ENCODE results near the gene CLCNKB. TPM values are rescaled to one million over a fixed set of nuclear protein-coding genes. Genes with fewer than 3 reads are reported as not detected.

Gene CLCNKB
- total and polyA plus RNA-seq, 12 donors, result 0.57 to 3.4 (median 2.0) TPM

DNA sequence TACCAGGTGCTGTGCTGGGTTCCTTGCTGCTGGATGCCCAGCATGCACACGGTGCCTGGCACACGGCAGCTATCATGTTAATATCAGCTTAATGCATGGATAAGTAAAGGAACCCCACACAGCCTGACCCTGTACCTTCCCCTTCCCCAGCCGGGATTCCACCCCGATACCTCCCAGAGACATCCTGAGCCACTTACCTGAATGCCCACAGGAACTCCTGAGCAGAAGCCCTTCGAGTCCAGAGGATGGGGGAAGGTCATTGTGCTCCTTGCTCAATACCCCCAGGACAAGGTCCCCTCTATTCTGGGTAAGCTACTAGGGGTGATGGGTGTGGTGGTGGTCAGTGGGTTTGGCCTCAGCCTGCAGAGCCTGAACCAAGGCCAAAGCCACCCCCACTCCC, 28.5 kb downstream of the CLCNKB start:
- 78 to 81% methylated on average over 5 of the region's 5 CpGs for WGBS, 2 donors
- Histone ChIP-seq H3K27me3 (peaks cover 0 to 35% (median 6%) of the 10 kb centered on the region in 7 donors), H3K4me1 (peaks cover 19 to 63% (median 38%) of the 10 kb centered on the region in 9 donors), H3K27ac (no peak overlapping the region), H3K9me3 (no peaks in the 10 kb centered on the region), H3K36me3 (no peaks in the 10 kb centered on the region), H3K4me3 (no peak overlapping the region)
- no peak for TF ChIP-seq CTCF (IDR thresholded peaks at IDR 0.05)
- DNase-seq, result no peak
- intact Hi-C loops (cut with DNase I), result loop anchor here in 3 of 10 donors (5.0 to 10.0 kb wide), 2 partner anchors 293 to 295 kb away; partner anchors contain the start of gene SZRD1 (in 3 of the 3)
- ATAC-seq, result no peak

GRCh38 chr1:16072616-16073484, 29.3 kb downstream of the CLCNKB start:
- intact Hi-C loops (cut with DNase I), result loop anchor here in 3 of 10 donors (5.0 to 10.0 kb wide), 2 partner anchors 292 to 294 kb away; partner anchors contain the start of gene SZRD1 (in 3 of the 3)

DNA sequence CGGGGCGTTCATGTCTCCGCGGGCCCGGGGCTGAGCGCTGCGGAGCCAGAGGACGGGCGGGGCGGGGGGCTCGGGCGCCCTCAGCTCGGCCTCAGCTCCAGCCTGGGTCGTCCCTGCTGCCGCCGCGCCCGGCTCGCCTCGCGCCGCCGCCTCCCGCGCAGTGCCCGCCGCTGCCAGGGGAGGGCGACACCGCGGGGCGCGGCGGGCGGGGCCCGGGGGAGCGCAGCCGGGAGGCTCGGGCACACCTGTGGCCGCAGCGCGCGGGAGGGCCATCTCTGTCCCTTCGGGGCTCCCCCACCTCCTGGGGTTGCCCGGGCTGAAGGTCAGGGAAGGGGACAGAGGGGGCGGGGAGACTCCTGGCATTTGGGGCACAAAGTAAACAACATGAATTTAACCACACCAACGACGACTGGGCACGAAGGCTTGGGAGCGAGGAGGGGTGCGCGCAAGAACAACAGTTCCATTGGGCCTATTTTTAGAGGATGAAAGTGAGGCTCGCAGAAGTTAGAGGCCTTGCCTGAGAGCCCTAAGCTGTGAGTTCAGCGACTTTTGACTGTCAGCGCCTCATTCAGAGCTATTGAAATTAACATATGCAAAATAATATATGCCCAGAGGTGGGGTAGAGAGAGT, 30.0 kb downstream of the CLCNKB start, which contains the start of gene FAM131C:
TSS of gene FAM131C (minus strand) at position 162 of the 630 bp plus-strand sequence. CDS start 209 bp downstream, outside the sequence.
- Histone ChIP-seq H3K4me1 (peaks cover 7 to 50% (median 31%) of the 10 kb centered on the region in 9 donors), H3K36me3 (no peaks in the 10 kb centered on the region), H3K27ac (no peak within 1 kb of the TSS), H3K4me3 (peak within 1 kb of the TSS; percentile 18 to 48 (median 40)), H3K9me3 (no peaks in the 10 kb centered on the region), H3K27me3 (peaks cover 0 to 35% (median 6%) of the 10 kb centered on the region in 7 donors)
- TF ChIP-seq CTCF (IDR thresholded peaks at IDR 0.05), result peak in 8 of 9 donors; percentile 11 to 72 (median 34)
- 3% methylated on average over 31 to 54 of the region's 54 CpGs for WGBS, 2 donors
- ATAC-seq, result peak in 2 of 8 donors; percentile 19 to 42
- intact Hi-C loops (cut with DNase I), result loop anchor here in 3 of 10 donors (5.0 to 10.0 kb wide), 2 partner anchors 291 to 294 kb away; partner anchors contain the start of gene SZRD1 (in 3 of the 3)
- DNase-seq, result no peak

More at GRCh38 chr1:16072616-16073484, 29.3 kb downstream of the CLCNKB start:
- peaks cover 0 to 35% (median 6%) of the 10 kb centered on the region in 7 donors for H3K27me3 ChIP-seq
- WGBS, 2 donors, result 7 to 13% methylated on average over 36 to 49 of the region's 49 CpGs
- TF ChIP-seq CTCF (IDR thresholded peaks at IDR 0.05), result peak in 1 of 9 donors; percentile 14
- H3K36me3 ChIP-seq, result no peaks in the 10 kb centered on the region
- DNase-seq (no peak), ATAC-seq (no peak)
- peaks cover 13 to 58% (median 38%) of the 10 kb centered on the region in 9 donors for H3K4me1 ChIP-seq
- no peak overlapping the region for H3K27ac ChIP-seq
- H3K4me3 ChIP-seq, result peak overlapping the region; percentile 18 to 48 (median 40)
- H3K9me3 ChIP-seq, result no peaks in the 10 kb centered on the region

DNA sequence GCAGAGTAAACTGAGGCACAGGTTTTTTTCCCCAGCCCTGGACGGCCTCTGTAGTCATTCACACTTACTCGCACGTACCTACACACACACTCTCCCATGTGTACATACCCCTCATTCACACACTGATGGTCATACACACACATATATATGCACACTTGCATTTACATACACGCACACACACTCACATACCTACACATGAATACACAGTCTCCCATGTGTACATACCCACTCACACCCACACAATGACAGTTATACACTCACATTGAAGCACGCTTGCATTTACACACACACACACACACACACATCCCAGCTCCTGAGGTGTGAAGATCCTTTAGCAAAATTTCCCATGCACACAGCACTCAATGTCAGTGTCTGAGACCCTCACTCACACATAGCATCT, 30.6 kb downstream of the CLCNKB start:
- H3K27ac ChIP-seq, result no peak overlapping the region
- H3K36me3 ChIP-seq, result no peaks in the 10 kb centered on the region
- no peak for DNase-seq
- peaks cover 0 to 35% (median 6%) of the 10 kb centered on the region in 7 donors for H3K27me3 ChIP-seq
- no peaks in the 10 kb centered on the region for H3K9me3 ChIP-seq
- ATAC-seq, result no peak
- H3K4me1 ChIP-seq, result peaks cover 9 to 50% (median 35%) of the 10 kb centered on the region in 9 donors
- no peak for TF ChIP-seq CTCF (IDR thresholded peaks at IDR 0.05)
- intact Hi-C loops (cut with DNase I), result loop anchor here in 3 of 10 donors (5.0 to 10.0 kb wide), 2 partner anchors 291 to 293 kb away; partner anchors contain the start of gene SZRD1 (in 3 of the 3)
- WGBS, 2 donors, result 80 to 86% methylated on average over 5 of the region's 5 CpGs
- no peak overlapping the region for H3K4me3 ChIP-seq

Data from heart right ventricle (tissue), 16 donors.